Activated CD4-positive, alpha-beta T cell treated with anti-CD3 and anti-CD28 coated beads, Interleukin-2, Interleukin-6, amounts not matched to agents 100 ng/mL and 50 ng/mL, durations not matched to agents 16 hours and 8 hours (primary cell): ENCODE data around the gene NR2C2AP.
A peak's percentile ranks its signal among the peaks of the same experiment; 100 is the strongest.
"Not testable (repeated sequence)": the region's sequence is repeated elsewhere in the genome, so short reads cannot be mapped to it uniquely, and the experiment has no call there.

ENCODE experiments used
- DNase-seq: peaks from one replicate; pipeline ENCODE4 v3.0.0-alpha.2; 2020

Gene NR2C2AP

DNA sequence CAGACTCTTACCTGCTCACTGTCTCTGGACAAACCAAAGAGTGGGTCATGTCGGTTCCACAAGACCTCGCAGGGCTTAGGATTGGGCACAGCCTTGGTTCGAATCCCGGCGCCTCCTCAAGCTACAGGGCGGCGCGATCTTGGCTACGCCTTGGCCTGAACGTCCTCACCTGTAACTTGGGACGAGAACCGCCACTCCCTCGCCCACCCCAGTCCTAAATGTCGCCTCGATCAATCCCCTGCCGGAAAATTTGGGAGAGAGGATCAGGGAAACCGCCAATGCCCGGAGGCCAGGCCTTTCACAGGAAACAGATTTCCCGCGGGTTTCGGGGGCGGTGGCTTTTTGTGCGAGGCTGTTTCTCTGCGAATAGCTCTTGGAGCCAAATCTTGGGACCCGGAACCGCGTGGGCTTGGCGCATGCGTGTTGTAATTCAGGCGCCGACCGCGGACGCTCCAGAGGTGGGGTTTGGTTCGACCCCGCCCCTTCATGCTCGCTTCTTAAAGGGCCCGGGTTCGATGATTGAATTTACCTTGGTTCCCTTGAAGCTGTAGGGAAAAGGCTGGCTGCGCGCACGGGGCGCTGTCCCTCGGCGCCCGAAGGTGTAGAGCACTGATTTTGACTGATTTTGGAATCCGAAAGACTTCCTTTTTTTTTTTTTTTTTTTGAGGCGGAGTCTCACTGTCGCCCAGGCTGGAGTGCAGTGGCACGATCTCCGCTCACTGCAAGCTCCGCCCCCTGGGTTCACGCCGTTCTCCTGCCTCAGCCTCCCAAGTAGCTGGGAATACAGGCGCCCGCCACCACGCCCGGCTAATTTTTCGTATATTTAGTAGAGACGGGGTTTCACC, at the start of gene NR2C2AP:
NR2C2AP (minus strand) TSS at position 403 of the 845 bp plus-strand sequence; CDS start at position 49, 354 bp downstream.
- DNase-seq, result peak; percentile 95

DNA sequence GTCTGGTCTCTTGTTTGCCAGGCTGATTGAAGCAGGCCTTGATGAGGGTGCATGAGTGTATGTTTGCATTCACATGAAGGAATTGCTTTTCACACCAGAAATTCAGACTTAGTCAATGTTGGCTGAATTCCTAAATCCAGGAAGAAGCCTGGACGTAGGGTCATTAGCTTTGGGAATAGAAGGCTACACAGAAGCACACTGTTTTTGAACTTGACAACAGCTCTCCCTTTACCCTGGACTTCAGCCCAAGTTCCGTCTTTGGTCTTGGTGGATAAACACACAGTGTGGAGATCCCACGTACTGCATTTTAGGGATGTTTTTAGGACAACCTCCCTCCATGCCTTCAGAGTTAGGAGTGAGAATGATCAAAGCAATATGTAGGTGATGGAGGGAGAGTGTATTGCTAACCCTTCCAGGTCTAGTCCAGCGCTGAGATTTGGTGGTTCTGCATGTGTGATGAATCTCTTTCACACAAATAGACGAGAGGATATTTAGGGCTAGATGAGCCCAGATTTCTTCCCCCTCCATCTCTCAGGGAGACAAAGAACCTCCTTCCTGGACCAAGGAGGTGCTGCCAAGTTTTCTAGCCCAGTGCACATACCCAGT, 47.1 kb upstream of the NR2C2AP start:
- no peak for DNase-seq

DNA sequence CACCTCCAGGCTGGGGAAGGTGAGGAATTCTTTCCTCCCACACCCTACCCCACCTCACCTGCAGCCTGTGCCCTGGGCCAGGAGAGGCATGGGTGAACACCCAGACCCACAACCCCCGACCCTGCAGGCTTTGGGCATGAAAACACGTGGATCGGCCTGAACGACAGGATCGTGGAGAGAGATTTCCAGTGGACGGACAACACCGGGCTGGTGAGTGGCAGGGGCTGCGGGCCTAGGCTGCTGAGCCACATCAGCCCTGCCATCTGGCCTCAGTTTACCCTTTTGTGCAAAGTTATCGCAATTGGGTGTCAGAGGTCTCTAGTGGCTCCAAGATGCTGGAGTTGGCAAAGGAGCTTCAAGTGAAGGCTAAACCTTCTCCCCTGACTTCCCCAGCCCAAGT, 37.3 kb upstream of the NR2C2AP start:
- no peak for DNase-seq

GRCh38 chr19:19239675-19240074, 36.5 kb upstream of the NR2C2AP start:
- no peak for DNase-seq

DNA sequence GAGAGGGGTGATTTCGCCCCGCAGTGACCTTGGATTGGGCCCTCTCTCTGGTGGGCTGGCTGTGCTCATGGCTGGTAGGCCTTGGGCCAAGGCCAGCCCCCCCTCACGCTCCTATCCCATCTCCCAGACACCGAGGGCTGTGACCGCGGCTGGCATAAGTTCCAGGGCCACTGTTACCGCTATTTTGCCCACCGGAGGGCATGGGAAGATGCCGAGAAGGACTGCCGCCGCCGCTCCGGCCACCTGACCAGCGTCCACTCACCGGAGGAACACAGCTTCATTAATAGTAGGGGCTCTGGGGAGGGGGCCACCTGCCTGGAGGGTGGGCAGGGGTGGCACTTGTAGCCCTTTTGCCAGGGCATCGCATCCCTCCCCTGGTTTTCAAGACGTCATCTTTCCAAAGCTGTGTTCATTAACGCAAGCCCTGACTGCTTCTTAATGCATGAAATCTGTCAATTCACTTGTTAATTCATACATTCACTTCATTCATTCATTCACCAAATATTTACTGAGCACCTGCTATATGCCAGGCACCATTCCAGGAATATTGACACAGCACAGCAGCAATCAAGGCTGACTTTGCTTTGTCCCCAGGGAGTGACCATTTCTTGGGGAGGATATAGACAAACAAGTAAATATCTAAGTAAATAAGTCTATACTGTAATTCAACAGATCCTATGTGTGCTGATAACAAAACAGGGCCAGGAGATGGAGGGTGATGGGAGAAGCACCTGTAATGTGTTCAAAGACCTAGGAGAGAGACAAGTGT, 35.1 kb upstream of the NR2C2AP start:
- DNase-seq, result no peak

- DNase-seq, result no peak
Observed at GRCh38 chr19:19236173-19236572, 33.0 kb upstream of the NR2C2AP start.

DNA sequence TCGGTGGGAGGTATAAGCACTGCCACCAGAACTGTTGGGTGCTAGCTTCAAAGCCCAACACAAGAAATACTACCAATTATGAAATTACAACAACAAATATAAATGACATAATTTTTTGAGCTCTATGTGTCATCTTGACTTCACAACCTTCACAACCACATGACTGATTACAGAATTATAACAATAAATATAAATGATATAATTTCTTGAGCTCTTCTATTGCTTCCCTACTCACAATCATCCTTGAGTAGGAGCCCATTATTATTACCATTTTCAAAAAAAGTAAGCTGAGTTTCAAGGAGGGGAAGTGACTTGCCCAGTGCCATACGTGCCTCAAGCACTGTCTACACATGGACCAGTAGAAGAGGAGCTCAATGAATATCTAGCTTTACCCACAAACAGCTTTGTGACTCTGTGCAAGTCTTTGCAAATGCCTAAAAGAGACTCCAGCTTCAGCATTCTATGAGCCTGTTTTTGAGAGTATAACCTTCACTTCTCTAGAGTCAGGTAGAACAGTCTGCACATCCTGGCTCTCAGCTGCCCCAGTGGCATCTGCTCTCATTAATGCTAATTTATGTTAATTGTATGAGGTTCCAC, 31.1 kb upstream of the NR2C2AP start:
- no peak for DNase-seq

DNA sequence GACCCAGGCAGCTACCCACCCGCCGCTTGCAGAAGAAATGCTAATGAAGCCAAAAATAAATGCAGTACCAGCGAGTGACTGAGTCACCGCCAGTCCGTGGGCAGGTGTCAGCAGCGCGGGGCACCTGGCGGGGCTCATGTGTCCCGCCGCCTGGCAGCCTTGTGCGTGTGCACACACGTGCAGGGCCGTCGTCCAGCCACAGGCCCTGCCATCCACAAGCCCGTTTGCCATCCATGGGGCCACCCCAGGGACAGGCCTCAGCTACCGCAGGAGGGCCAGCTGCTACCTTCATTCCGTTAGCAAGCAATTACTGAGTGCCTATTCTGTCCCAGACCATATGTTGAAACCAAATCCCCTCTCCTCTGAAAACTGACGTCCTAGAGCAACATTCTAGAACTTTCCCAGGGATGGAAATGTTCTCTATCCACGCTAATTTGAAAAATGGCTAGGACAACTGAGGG, 29.1 kb upstream of the NR2C2AP start:
- DNase-seq, result no peak

DNA sequence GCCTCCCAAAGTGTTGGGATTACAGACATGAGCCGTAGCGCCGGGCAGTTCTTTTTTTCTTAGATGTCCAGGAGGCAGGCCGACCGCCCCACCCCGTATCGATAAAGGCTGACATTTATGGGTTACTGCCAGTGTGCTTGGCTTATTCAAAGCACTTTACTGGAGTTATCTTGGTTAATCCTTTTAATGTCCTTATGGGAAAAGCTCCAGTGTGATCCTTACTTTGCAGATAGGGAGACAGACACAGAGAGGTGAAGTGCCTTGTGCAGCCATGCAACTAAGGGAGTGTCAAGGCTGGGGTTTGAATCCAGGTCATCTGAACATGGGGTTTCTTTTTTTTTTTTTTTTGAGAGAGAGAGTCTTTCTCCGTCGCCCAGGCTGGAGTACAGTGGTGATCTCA, 27.8 kb upstream of the NR2C2AP start:
- DNase-seq, result no peak

DNA sequence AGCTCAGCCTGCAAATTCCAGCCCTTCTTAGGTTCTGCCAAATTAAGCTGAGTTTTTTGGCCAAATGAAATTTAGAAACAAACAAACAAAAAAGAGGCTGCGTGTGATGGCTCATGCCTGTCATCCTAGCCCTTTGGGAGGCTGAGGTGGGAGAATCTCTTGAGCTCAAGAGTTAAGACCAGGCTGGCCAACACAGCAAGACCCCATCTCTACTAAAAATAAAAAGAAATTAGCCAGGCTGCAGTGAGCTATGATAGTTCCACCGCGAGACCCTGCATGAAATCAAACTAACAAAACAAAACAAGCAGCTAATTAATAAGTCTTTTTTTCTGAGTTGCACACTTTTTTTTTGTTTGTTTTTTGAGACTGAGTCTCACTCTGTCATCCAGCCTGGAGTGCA, 26.5 kb upstream of the NR2C2AP start:
- no peak for DNase-seq

DNA sequence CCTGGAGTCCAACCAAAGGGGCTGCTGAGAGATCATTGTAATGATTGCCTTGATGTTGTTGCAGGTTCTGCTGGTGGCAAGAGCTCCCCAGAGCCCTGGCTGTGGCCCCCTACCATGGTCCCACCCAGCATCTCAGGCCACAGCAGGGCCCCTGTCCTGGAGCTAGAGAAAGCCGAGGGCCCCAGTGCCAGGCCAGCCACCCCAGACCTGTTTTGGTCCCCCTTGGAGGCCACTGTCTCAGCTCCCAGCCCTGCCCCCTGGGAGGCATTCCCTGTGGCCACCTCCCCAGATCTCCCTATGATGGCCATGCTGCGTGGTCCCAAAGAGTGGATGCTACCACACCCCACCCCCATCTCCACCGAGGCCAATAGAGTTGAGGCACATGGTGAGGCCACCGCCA, 24.0 kb upstream of the NR2C2AP start:
- DNase-seq, result no peak

DNA sequence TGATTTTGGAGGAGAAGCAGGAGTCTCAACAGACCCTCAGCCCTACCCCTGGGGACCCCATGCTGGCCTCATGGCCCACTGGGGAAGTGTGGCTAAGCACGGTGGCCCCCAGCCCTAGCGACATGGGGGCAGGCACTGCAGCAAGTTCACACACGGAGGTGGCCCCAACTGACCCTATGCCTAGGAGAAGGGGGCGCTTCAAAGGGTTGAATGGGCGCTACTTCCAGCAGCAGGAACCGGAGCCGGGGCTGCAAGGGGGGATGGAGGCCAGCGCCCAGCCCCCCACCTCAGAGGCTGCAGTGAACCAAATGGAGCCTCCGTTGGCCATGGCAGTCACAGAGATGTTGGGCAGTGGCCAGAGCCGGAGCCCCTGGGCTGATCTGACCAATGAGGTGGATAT, 23.4 kb upstream of the NR2C2AP start:
- DNase-seq, result no peak

- DNase-seq, result no peak
Observed at GRCh38 chr19:19226204-19226603, 23.0 kb upstream of the NR2C2AP start.

- DNase-seq, result peak; percentile 79
Observed at GRCh38 chr19:19224852-19225494, 21.8 kb upstream of the NR2C2AP start.

DNA sequence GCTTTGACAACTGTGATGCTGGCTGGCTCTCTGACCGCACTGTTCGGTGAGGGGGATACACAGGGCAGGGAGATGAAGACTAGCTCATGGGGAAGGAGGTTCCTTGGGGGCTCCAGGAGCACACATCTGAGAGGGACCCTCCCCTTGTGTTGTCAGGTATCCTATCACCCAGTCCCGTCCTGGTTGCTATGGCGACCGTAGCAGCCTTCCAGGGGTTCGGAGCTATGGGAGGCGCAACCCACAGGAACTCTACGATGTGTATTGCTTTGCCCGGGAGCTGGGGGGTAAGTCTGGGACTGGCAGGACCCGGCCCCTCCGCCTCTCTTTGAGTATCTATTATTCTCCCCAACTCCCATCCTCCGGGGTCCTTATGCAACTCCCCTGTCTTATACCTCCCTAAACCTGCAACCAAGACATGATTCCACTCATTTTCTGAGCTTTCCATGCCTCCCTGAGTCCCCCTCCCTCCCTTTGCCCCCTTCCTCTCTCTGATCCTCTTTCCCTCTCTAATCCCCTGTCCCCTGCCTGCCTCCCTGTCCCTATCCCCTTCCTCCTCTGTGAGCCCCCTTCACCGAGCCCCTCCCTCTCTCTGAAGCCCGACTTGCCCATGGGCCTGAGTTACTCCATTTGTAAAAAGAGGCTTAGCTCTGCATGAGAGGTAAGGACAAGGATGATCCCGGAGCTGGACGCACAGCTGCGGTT, 21.1 kb upstream of the NR2C2AP start:
- DNase-seq, result no peak

DNA sequence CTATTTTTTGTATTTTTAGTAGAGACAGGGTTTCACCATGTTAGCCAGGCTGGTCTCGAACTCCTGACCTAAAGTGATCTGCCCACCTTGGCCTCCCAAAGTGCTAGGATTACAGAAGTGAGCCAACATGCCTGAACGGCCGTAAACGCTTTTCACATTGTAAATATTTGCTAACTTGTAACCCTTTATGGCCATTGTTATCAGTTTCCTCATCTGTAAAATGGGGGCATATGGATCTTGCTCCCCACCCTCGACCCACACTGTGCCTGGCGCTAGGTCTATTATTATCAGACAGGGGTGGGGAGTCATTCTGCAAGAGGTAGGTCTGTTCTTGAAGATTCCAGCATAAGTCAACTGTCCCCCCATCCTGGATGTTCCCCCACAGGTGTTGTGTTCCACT, 20.4 kb upstream of the NR2C2AP start:
- no peak for DNase-seq

DNA sequence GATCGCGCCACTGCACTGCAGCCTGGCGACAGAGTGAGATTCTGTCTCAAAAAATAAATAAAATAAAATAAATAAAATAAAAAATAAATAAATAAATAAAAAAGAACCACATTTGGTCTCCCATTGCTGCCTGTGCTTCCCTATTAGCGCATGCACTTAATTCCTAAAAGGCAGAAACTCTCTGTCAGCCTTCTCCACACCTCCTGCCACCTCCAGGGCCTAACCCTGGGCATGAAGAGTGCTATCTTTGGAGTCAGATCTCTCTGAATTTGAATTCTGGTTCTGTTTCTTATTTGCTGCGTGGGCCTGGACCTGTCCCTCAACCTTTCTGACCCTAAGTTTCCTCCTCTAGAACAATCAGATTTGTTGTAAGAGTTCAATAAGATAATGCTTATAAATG, 19.8 kb upstream of the NR2C2AP start:
- no peak for DNase-seq

DNA sequence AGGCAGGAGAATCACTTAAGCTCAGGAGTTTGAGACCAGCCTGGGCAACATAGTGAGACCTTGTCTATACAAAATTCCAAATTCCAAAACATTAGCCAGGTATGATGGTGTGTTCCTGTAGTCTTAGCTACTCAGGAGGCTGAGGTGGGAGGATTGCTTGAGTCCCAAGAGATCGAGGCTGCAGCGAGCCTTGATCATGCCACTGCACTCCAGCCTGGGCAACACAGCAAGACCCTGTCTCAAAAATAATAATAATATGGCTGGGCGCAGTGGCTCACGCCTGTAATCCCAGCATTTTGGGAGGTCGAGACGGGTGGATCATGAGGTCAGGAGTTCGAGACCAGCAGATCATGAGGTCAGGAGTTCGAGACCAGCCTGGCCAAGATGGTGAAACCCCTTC, 17.8 kb upstream of the NR2C2AP start:
- DNase-seq, result not testable (repeated sequence)

DNA sequence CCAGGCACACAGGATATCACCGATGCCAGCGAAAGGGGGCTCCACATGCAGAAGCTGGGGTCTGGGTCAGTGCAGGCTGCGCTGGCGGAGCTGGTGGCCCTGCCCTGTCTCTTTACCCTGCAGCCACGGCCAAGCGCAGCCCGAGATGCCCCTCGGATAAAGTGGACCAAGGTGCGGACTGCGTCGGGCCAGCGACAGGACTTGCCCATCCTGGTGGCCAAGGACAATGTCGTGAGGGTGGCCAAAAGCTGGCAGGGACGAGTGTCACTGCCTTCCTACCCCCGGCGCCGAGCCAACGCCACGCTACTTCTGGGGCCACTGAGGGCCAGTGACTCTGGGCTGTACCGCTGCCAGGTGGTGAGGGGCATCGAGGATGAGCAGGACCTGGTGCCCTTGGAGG, 15.7 kb upstream of the NR2C2AP start:
- no peak for DNase-seq

- DNase-seq, result peak; percentile 18
Observed at GRCh38 chr19:19217099-19217498, 13.9 kb upstream of the NR2C2AP start.

DNA sequence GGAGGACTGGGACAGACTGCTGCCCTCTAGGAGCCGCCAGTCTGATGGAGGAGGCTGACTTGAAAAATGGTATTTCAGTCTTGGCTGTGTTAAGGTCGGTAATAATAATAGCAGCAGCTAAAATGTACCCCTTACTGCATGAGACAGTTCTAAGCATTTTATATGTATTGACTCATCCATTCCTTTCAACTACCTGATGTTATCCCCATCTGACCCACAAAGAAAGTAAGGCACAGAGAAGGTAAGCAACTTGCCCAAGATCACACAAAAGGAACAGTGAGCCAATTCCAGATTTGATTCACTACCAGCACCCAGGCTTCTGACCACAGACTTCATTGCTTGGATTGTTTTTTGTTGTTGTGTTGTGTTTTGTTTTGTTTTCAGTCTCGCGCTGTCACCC, 12.6 kb upstream of the NR2C2AP start:
- DNase-seq, result no peak

GRCh38 chr19:19214892-19215291, 11.7 kb upstream of the NR2C2AP start:
- DNase-seq, result no peak
